ENCODE data around the gene SMARCA1.

Gene SMARCA1

DNA sequence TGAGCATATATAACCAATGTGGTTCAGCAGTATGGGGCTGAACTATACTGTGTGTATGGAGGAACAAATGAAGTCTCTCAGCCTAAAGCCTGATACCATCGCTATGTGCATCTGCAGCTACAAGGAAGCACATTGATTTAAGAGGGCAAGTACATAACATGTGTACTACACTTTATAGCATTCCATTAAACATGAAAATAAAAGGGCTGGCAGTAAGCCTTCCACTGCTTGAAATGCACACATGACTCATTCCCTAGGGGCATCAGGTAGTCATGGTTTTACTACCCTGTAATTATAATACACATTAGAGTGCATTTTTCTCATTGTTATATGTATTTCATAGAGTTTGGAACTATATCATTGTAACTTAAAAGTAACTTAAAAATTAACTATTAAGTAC is 51.2 kb downstream of the SMARCA1 start:
- no peak for DNase-seq (ENCODE audit: low read depth)

DNA sequence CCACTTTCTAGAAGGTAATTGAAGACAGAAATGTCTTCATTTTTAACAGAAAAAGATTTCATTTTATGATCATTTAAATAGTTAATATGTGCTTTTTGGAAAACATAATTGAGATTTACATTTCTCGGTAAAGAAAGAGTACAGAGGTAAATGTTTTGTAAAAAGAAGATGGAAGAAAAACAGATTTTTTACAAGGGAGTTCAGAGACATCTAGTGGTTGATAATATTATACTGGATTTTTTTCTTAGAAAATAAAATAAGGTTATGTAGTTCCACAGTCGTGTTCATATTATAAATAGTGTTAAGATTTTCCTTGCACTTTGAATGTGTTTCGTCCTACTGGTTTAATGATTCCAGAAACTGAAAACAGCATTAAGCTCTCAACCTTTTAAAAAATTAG is 60.6 kb downstream of the SMARCA1 start:
- TF ChIP-seq, protein P1, sequence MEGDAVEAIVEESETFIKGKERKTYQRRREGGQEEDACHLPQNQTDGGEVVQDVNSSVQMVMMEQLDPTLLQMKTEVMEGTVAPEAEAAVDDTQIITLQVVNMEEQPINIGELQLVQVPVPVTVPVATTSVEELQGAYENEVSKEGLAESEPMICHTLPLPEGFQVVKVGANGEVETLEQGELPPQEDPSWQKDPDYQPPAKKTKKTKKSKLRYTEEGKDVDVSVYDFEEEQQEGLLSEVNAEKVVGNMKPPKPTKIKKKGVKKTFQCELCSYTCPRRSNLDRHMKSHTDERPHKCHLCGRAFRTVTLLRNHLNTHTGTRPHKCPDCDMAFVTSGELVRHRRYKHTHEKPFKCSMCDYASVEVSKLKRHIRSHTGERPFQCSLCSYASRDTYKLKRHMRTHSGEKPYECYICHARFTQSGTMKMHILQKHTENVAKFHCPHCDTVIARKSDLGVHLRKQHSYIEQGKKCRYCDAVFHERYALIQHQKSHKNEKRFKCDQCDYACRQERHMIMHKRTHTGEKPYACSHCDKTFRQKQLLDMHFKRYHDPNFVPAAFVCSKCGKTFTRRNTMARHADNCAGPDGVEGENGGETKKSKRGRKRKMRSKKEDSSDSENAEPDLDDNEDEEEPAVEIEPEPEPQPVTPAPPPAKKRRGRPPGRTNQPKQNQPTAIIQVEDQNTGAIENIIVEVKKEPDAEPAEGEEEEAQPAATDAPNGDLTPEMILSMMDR (IDR thresholded peaks at IDR 0.05; ENCODE audit: low read depth, low read length, missing control alignments): no peak
- no peak overlapping the region for H3K4me3 ChIP-seq (ENCODE audit: low read depth, low read length)
- DNase-seq (ENCODE audit: low read depth): no peak

More for the DNA sequence above, 51.2 kb downstream of the SMARCA1 start:
- no peak overlapping the region for H3K4me3 ChIP-seq (ENCODE audit: low read depth, low read length)
- TF ChIP-seq, protein P1 (IDR thresholded peaks at IDR 0.05; ENCODE audit: low read depth, low read length, missing control alignments): no peak

DNA sequence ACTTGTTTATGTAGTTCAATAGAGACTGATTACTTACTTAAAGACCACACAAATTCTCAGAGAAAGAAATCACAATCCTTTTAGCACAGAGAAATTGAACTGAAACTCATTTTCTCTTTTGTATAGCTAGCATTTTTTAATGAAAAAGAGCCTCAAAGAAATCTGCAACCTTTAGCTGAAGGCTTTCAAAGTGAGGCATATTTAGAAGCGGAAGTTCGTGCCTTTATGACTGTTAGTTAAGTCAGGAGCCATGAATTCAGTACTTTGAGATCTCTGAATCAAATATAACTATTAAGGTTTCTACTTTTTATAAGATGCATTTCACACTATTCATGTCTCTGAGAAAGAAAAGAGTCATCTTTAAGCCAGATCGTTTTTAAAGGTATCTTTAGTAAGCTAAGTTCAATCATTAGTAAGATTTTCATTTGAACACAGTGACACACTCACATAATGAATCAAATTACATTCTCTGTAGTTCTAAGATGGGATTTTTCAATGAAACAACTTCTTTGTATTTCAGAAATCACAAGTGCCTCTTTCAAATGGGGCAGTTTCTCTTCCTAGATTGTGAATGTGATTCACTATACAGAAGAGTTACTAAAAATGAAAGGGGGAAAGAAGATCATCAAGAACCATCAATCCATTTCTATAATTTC is 61.4 kb downstream of the SMARCA1 start:
- no peak for DNase-seq (ENCODE audit: low read depth)
- no peak overlapping the region for H3K4me3 ChIP-seq (ENCODE audit: low read depth, low read length)
- TF ChIP-seq, protein P1 (IDR thresholded peaks at IDR 0.05; ENCODE audit: low read depth, low read length, missing control alignments): no peak

DNA sequence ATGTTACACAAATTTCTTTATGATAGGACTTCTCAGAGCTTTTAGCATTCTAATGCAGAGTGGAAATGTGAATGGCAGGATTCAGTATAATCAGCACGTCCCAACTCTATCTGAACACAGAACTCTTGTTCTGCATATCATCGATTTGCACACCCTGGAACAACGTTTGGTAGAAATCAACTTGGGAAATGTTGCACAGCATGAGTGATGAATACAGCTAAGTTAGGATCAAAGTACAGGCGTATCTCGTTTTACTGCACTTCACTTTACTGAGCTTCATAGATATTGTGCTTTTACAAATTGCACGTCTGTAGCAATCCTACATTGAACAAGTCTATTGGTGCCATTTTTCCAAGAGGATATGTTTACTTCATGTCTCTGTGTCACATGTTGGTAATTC is 70.8 kb downstream of the SMARCA1 start:
- TF ChIP-seq, protein P1 (IDR thresholded peaks at IDR 0.05; ENCODE audit: low read depth, low read length, missing control alignments): no peak
- no peak for DNase-seq (ENCODE audit: low read depth)
- H3K4me3 ChIP-seq (ENCODE audit: low read depth, low read length): no peak overlapping the region

DNA sequence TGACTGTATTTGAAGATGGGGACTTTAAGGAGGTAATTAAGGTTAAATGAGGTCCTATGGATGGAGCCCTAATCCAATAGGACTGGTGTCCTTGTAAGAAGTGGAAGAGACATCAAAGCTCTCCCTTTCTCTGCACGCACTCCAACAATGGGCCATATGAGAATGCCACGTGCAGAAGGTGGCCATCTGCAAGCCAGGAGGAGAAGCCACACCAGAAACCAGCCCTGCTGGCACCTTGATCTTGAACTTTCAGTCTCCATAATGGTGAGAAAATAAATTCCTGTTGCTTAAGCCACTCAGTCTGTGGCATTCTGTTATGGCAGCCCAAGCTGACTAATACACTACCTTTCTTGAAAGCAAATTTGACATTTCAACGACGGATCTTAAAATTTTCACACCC is 73.2 kb downstream of the SMARCA1 start:
- no peak for DNase-seq (ENCODE audit: low read depth)
- no peak overlapping the region for H3K4me3 ChIP-seq (ENCODE audit: low read depth, low read length)
- TF ChIP-seq, protein P1 (IDR thresholded peaks at IDR 0.05; ENCODE audit: low read depth, low read length, missing control alignments): no peak

DNA sequence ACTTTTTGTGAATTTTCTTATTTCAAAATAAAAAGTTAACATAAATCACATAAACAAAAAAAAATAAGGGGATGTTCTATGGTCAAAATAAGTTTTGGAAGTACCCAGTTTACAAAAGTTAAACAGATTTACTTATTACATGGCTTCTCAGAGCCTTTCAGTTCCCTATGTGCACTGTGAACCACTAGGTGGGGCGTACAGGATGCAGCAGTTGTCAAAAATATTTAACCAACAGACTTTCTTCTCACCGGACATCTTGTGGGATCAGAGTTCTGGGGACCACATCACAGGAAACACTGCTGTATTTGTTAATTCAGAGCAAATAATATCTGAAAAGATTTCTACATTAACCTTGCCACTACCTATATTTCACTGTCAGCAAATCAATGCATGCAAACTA is 74.1 kb downstream of the SMARCA1 start:
- no peak overlapping the region for H3K4me3 ChIP-seq (ENCODE audit: low read depth, low read length)
- TF ChIP-seq, protein P1 (IDR thresholded peaks at IDR 0.05; ENCODE audit: low read depth, low read length, missing control alignments): peak; percentile 14
- DNase-seq (ENCODE audit: low read depth): no peak

DNA sequence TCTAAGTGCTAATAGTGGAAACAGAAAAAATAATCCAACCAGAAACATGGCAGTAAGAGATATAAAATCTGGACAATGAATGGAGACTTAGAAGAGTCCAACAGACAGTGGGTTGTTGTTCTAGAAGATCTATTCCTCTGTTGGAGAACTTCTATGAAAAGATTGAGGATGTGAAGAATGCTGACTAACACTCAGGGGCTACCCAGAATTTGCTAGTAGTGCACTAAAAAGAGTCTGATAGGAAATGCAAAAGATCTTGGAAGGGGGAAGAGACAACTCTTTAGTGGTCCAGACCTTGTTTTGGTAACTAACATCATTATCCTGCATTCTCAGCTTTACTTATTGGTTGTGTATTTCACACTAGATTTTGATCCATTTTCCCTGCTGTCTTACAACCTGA is 77.9 kb downstream of the SMARCA1 start:
- DNase-seq (ENCODE audit: low read depth): no peak
- no peak overlapping the region for H3K4me3 ChIP-seq (ENCODE audit: low read depth, low read length)
- TF ChIP-seq, protein P1 (IDR thresholded peaks at IDR 0.05; ENCODE audit: low read depth, low read length, missing control alignments): no peak
